ENCODE data around the gene ZNF584. TPM values are rescaled to one million over a fixed set of nuclear protein-coding genes. Genes with fewer than 3 reads are reported as not detected.
"Not testable (repeated sequence)": the region's sequence is repeated elsewhere in the genome, so short reads cannot be mapped to it uniquely, and the experiment has no call there.

The ZNF584 gene
- total and polyA plus RNA-seq, 2 donors (not counting 3 experiments of a cell fraction or from before 2014, with no cell fraction given): 5.9 to 12.4 TPM

- DNase-seq (ENCODE audit: low read depth, low spot score); H3K79me2 ChIP-seq (ENCODE audit: control insufficient read depth, insufficient read depth, low read length); H3K9me1 ChIP-seq (replicated peaks; ENCODE audit: control insufficient read depth, extremely low read depth, insufficient read depth, low read length); CTCF ChIA-PET; H2AFZ ChIP-seq (ENCODE audit: low read depth, low read length); H3K27ac ChIP-seq (ENCODE audit: insufficient read depth, low read depth, low read length); H3K36me3 ChIP-seq (ENCODE audit: control insufficient read depth in 2 of 2, extremely low read depth in 1 of 2, insufficient read depth in 2 of 2, low read length in 2 of 2); BruUV-seq (replicated peaks); H3K9ac ChIP-seq (replicated peaks; ENCODE audit: extremely low read depth, insufficient read depth, low read length); FAIRE-seq; H3K9me3 ChIP-seq (replicated peaks; ENCODE audit: control insufficient read depth, insufficient read depth, low read length); H4K20me1 ChIP-seq (replicated peaks; ENCODE audit: control insufficient read depth, extremely low read depth, insufficient read depth, low read length); POLR2A ChIA-PET; H3K27me3 ChIP-seq (ENCODE audit: control insufficient read depth in 2 of 2, insufficient read depth in 2 of 2, low read length in 2 of 2); dilution Hi-C loops (cut with MboI; ENCODE audit: extremely low pct_ligation_motif_present, low sequenced_read_pairs); intact Hi-C loops (cut with micrococcal nuclease); H3K4me3 ChIP-seq (replicated peaks in 1 of 3; ENCODE audit: insufficient read depth in 1 of 3, low read depth in 1 of 3, low read length in 3 of 3); H3K4me2 ChIP-seq (ENCODE audit: insufficient read depth, low read length): not testable (repeated sequence)
- peaks cover 19% of the 10 kb centered on the region for H3K4me1 ChIP-seq (ENCODE audit: control insufficient read depth, extremely low read depth, insufficient read depth, low read length)
Observed at GRCh38 chr19:58403920-58404478, 4.5 kb upstream of the ZNF584 start.

GRCh38 chr19:58406818-58407657 is 1.4 kb upstream of the ZNF584 start:
- Histone ChIP-seq H3K4me3 (replicated peaks in 1 of 3; ENCODE audit: insufficient read depth in 1 of 3, low read depth in 1 of 3, low read length in 3 of 3) (peak overlapping the region in 1 of 3 experiments; percentile 51), H3K79me2 (ENCODE audit: control insufficient read depth, insufficient read depth, low read length) (peaks cover 10% of the 10 kb centered on the region), H3K9me3 (replicated peaks; ENCODE audit: control insufficient read depth, insufficient read depth, low read length) (no peaks in the 10 kb centered on the region), H3K36me3 (ENCODE audit: control insufficient read depth in 2 of 2, extremely low read depth in 1 of 2, insufficient read depth in 2 of 2, low read length in 2 of 2) (no peaks in the 10 kb centered on the region), H3K9me1 (replicated peaks; ENCODE audit: control insufficient read depth, extremely low read depth, insufficient read depth, low read length) (no peaks in the 10 kb centered on the region), H3K27ac (ENCODE audit: insufficient read depth, low read depth, low read length) (no peak overlapping the region), H3K4me1 (ENCODE audit: control insufficient read depth, extremely low read depth, insufficient read depth, low read length) (peaks cover 17% of the 10 kb centered on the region), H3K4me2 (ENCODE audit: insufficient read depth, low read length) (peak overlapping the region; percentile 53), H3K27me3 (ENCODE audit: control insufficient read depth in 2 of 2, insufficient read depth in 2 of 2, low read length in 2 of 2) (no peaks in the 10 kb centered on the region), H3K9ac (replicated peaks; ENCODE audit: extremely low read depth, insufficient read depth, low read length) (no peak overlapping the region), H4K20me1 (replicated peaks; ENCODE audit: control insufficient read depth, extremely low read depth, insufficient read depth, low read length) (no peaks in the 10 kb centered on the region), H2AFZ (ENCODE audit: low read depth, low read length) (no peak overlapping the region)
- POLR2A ChIA-PET: no interaction called here
- CTCF ChIA-PET: no interaction called here
- peak; percentile 53 for FAIRE-seq
- TF ChIP-seq CTCF (IDR thresholded peaks at IDR 0.05; ENCODE audit: extremely low read depth in 1 of 2, insufficient read depth in 1 of 2, low read depth in 1 of 2, low read length in 2 of 2) (peak; percentile 16 to 24), POLR2A (IDR thresholded peaks at IDR 0.05; ENCODE audit: low read depth, low read length) (no peak)
- dilution Hi-C loops (cut with MboI; ENCODE audit: extremely low pct_ligation_motif_present, low sequenced_read_pairs) (no loop called here), intact Hi-C loops (cut with micrococcal nuclease) (no loop called here)
- no peak for DNase-seq (ENCODE audit: low read depth, low spot score)
- BruUV-seq (replicated peaks): no TSS peak

Measured in endothelial cell of umbilical vein (primary cell).